Ovary (tissue), 3 donors: Measurements from ENCODE around the gene BCL2L13.

ENCODE experiments used
- POLR2A ChIP-seq: fragments of 450-650 bp; IDR thresholded peaks from one replicate; pipeline ENCODE4 v1.6.1; 2017; ENCODE audit warnings: antibody characterized with exemption, mild to moderate bottlenecking, moderate library complexity
- TF ChIP-seq, protein P1 (sequence below), 3 donors: fragments of 450-650 bp in 2 of 3; fragments of 200-600 bp in 1 of 3; IDR thresholded peaks; one replicate each; pipeline versions ENCODE4 v1.5.1 to v1.8.0; 2016 to 2022; ENCODE audit warnings: antibody characterized with exemption in 3 of 3, mild to moderate bottlenecking in 1 of 3
- donor health status: DM: no; HTN: no; CAD: no.

DNA sequence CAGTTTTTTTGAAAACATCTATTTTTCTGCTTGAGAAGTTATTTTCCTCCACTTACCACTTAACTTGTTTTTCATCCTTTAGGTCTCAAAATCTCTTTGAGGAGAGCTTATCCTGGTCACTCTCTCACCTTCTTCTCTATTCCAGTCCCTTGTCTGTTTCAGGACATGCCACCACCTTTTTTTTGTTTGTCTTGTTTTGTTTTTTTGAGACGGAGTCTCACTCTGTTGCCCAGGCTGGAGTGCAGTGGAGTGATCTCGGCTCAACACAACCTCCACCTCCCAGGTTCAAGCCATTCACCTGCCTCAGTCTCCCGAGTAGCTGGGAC is 4.6 kb upstream of the BCL2L13 start:
- TF ChIP-seq, protein P1, sequence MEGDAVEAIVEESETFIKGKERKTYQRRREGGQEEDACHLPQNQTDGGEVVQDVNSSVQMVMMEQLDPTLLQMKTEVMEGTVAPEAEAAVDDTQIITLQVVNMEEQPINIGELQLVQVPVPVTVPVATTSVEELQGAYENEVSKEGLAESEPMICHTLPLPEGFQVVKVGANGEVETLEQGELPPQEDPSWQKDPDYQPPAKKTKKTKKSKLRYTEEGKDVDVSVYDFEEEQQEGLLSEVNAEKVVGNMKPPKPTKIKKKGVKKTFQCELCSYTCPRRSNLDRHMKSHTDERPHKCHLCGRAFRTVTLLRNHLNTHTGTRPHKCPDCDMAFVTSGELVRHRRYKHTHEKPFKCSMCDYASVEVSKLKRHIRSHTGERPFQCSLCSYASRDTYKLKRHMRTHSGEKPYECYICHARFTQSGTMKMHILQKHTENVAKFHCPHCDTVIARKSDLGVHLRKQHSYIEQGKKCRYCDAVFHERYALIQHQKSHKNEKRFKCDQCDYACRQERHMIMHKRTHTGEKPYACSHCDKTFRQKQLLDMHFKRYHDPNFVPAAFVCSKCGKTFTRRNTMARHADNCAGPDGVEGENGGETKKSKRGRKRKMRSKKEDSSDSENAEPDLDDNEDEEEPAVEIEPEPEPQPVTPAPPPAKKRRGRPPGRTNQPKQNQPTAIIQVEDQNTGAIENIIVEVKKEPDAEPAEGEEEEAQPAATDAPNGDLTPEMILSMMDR (IDR thresholded peaks at IDR 0.05), result no peak
- TF ChIP-seq POLR2A, result no peak
